ENCODE data around the gene NAT9.

NAT9 gene

DNA sequence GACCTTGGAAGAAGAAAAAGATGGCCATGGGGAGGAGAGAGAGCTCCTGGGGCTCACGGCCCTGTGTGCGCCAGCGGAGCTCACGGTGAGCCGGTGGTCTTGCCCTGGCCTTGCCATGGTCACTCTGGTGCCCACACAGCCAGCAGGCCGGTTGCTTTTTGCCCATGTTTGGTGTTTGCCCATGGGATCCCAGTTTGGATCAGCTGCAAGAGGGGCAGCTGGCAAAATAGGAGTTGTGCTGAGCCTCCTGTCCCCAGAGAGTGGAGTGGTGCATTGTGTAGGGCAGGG lies 26.2 kb downstream of the NAT9 start:
- DNase-seq (ENCODE audit: low read depth) = no peak
- H3K4me3 ChIP-seq (ENCODE audit: low read length) = peak overlapping the region; percentile 79
- TF ChIP-seq, protein P1, sequence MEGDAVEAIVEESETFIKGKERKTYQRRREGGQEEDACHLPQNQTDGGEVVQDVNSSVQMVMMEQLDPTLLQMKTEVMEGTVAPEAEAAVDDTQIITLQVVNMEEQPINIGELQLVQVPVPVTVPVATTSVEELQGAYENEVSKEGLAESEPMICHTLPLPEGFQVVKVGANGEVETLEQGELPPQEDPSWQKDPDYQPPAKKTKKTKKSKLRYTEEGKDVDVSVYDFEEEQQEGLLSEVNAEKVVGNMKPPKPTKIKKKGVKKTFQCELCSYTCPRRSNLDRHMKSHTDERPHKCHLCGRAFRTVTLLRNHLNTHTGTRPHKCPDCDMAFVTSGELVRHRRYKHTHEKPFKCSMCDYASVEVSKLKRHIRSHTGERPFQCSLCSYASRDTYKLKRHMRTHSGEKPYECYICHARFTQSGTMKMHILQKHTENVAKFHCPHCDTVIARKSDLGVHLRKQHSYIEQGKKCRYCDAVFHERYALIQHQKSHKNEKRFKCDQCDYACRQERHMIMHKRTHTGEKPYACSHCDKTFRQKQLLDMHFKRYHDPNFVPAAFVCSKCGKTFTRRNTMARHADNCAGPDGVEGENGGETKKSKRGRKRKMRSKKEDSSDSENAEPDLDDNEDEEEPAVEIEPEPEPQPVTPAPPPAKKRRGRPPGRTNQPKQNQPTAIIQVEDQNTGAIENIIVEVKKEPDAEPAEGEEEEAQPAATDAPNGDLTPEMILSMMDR (conservative IDR thresholded peaks at IDR 0.05; ENCODE audit: low read length) = no peak

DNA sequence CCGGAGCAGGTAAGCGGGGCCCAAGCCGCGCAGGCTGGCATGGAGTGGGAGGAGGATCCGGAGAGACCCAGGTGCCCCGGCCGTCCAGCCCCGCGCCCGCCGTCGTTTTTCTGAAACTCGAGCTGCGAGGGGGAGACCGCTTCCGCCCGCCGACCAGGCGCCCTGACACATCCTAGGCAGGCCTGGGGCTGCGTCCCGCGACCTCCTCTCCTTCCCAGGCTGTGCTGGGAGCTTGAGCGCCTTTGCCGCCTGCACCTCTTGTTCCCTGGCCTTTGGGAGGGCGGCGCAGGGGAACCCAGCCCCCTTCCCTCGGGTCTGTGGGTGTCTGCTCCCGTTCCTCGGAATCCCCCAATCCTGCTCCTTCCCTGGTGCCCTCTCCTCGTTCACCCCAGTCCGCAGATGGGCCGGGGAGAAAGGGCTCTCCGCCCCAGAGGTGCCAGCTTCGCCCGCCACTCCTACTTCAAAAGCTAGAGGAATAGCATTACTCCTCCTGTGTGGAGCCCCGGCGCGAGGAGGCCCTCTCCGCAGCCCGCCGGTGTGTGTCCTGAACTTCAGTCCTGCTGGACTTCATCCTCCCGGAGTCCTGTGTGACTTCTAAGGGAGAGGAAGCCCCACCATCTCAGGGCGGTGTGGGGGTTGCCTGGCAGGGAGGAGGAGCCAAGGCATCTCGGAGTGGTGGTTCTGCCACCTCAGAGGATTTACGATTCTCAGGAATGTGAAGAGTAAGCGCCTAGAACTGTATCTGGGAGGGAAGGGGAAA lies 26.7 kb downstream of the NAT9 start:
- TF ChIP-seq, protein P1 (conservative IDR thresholded peaks at IDR 0.05; ENCODE audit: low read length) = no peak
- peak overlapping the region; percentile 79 for H3K4me3 ChIP-seq (ENCODE audit: low read length)
- DNase-seq (ENCODE audit: low read depth) = no peak

DNA sequence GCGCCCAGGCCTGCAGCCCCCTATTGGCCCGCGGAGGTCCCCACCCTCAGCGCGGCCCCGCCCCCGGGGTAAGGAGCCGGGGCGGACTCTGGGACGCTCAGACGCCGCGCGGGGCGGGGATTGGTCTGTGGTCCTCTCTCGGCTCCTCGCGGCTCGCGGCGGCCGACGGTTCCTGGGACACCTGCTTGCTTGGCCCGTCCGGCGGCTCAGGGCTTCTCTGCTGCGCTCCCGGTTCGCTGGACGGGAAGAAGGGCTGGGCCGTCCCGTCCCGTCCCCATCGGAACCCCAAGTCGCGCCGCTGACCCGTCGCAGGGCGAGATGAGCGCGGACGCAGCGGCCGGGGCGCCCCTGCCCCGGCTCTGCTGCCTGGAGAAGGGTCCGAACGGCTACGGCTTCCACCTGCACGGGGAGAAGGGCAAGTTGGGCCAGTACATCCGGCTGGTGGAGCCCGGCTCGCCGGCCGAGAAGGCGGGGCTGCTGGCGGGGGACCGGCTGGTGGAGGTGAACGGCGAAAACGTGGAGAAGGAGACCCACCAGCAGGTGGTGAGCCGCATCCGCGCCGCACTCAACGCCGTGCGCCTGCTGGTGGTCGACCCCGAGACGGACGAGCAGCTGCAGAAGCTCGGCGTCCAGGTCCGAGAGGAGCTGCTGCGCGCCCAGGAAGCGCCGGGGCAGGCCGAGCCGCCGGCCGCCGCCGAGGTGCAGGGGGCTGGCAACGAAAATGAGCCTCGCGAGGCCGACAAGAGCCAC lies 27.4 kb downstream of the NAT9 start, which contains the start of gene NHERF1:
Gene NHERF1 (plus strand): TSS at position 100 of the 750 bp plus-strand sequence. CDS start 219 bp downstream, at position 319.
- TF ChIP-seq, protein P1 (conservative IDR thresholded peaks at IDR 0.05; ENCODE audit: low read length) = no peak
- peak; percentile 91 for DNase-seq (ENCODE audit: low read depth)
- peak within 1 kb of the TSS; percentile 79 for H3K4me3 ChIP-seq (ENCODE audit: low read length)

DNA sequence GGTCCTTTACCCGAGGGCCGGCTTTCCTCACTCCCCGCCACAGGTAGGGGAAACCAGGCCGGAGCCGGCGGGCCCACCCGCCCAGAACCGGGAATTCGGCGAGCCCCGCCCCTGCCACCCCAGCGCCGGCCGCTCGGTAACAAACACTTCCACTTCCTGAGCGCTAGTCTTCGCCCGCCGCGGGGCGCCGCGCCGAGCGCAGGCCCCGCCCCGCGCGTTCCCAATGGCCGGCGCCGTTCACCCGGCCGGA lies 27.9 kb downstream of the NAT9 start:
- DNase-seq (ENCODE audit: low read depth) = no peak
- TF ChIP-seq, protein P1 (conservative IDR thresholded peaks at IDR 0.05; ENCODE audit: low read length) = no peak
- peak overlapping the region; percentile 58 for H3K4me3 ChIP-seq (ENCODE audit: low read length)

DNA sequence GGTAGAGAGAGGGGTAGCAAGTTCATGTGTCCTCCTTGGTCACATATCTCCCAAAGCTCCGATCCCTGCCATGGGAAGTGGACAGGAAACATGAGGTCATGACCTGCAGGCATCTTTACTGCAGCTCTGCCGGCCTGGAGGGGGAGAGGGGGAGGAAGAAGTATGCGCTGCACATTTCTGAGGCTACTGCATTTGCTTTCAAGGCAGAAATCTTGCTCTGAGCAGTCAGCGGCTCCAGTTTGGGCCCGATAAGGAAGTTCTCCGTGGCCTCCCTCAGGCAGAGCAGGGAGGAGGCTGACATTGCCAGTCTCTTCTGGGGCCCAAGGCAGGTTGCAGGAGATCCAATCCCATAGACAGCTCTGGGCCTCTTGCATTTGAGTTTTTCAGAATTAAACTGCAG lies 29.2 kb downstream of the NAT9 start:
- no peak overlapping the region for H3K4me3 ChIP-seq (ENCODE audit: low read length)
- TF ChIP-seq, protein P1 (conservative IDR thresholded peaks at IDR 0.05; ENCODE audit: low read length) = no peak
- no peak for DNase-seq (ENCODE audit: low read depth)

DNA sequence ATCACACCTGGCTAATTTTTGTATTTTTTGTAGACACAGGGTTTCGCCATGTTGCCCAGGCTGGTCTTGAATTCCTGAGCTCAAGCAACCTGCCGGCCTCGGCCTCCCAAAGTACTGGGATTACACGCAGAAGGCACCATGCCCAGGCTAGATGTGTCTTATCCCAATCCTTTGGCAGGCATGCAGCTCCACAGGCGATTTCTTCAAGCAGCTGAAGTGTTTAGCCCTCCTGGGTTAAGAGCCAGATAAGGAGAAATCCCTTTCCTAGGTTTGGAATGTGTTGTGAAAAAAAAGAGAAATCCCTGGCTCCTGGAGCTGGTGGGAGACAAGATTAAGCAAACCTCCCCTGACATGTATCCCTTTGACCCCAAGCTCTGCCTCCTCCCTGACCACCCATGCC lies 29.8 kb downstream of the NAT9 start:
- DNase-seq (ENCODE audit: low read depth) = no peak
- TF ChIP-seq, protein P1 (conservative IDR thresholded peaks at IDR 0.05; ENCODE audit: low read length) = no peak
- H3K4me3 ChIP-seq (ENCODE audit: low read length) = no peak overlapping the region
